Activated B cell treated with CpG ODN at 0.5 μM for 24 hours (primary cell): ENCODE data around the gene SHROOM2. TPM values are rescaled to one million over a fixed set of nuclear protein-coding genes. Genes with fewer than 3 reads are reported as not detected.

Experiments used
- ATAC-seq: fragments of 200-7000 bp; cut with Tn5 transposase; one replicate; pipeline ENCODE4 v1.10.0; 2021; ENCODE audit warnings: low read depth, mild to moderate bottlenecking, moderate library complexity
- CTCF ChIA-PET: fragments of 350-600 bp; sonication (Branson Sonifier 250); formaldehyde crosslinking; loops from one replicate; lab custom pipeline; 2021; ENCODE audit warnings: antibody characterized with exemption; lab: Charles Lee
- POLR2A ChIA-PET: fragments of 350-600 bp; sonication (Branson Sonifier 250); formaldehyde crosslinking; loops from one replicate; lab custom pipeline; 2021; ENCODE audit warnings: antibody characterized with exemption; lab: Charles Lee
- DNase-seq: peaks from one replicate; pipeline ENCODE4 v3.0.0; 2022
- H3K27ac Mint-ChIP-seq: one replicate; pipeline ENCODE4 v1.8.0; 2020; ENCODE audit warnings: mixed read lengths
- H3K27me3 Mint-ChIP-seq: one replicate; pipeline ENCODE4 v1.8.0; 2021; ENCODE audit warnings: mixed read lengths
- H3K36me3 Mint-ChIP-seq: one replicate; pipeline ENCODE4 v1.8.0; 2021; ENCODE audit warnings: low read depth, mixed read lengths
- H3K4me1 Mint-ChIP-seq: one replicate; pipeline ENCODE4 v1.8.0; 2021; ENCODE audit warnings: mixed read lengths
- H3K4me3 Mint-ChIP-seq: one replicate; pipeline ENCODE4 v1.8.0; 2020; ENCODE audit warnings: mild to moderate bottlenecking, mixed read lengths
- H3K9me3 Mint-ChIP-seq: one replicate; pipeline ENCODE4 v1.8.0; 2020; ENCODE audit warnings: mixed read lengths
- CTCF ChIP-seq: fragments of 200-600 bp; IDR thresholded peaks from one replicate; pipeline ENCODE4 v1.8.0; 2022; ENCODE audit warnings: antibody characterized with exemption, mild to moderate bottlenecking
- intact Hi-C: fragments of 100-400 bp; cut with micrococcal nuclease; formaldehyde crosslinking; loops from one replicate; pipeline ENCODE4 v1.15.1; 2024
- total RNA-seq: library from RNA; stranded (reverse); gene quantifications from 2 replicates; pipeline ENCODE4 v1.2.3, GENCODE V29; 2022

The SHROOM2 gene
- total RNA-seq, 1 donor from 2014 or later, result not detected

- Mint-ChIP-seq H3K27me3 (peaks cover 14% of the 10 kb centered on the region), H3K27ac (no peak overlapping the region), H3K36me3 (no peaks in the 10 kb centered on the region), H3K4me1 (peaks cover 8% of the 10 kb centered on the region), H3K4me3 (no peak overlapping the region), H3K9me3 (no peaks in the 10 kb centered on the region)
- TF ChIP-seq CTCF, result no peak
- intact Hi-C loops, result no loop called here
- POLR2A ChIA-PET, result no interaction called here
- CTCF ChIA-PET, result no interaction called here
- no peak for DNase-seq
- no peak for ATAC-seq
These were observed 76.3 kb downstream of the SHROOM2 start for GRCh38 chrX:9862525-9862924.

GRCh38 chrX:9862953-9863352, 76.7 kb downstream of the SHROOM2 start:
- H3K36me3 Mint-ChIP-seq, result no peaks in the 10 kb centered on the region
- H3K4me1 Mint-ChIP-seq, result peaks cover 9% of the 10 kb centered on the region
- ChIA-PET POLR2A (no interaction called here), CTCF (no interaction called here)
- no peak overlapping the region for H3K4me3 Mint-ChIP-seq
- no peak for DNase-seq
- no peaks in the 10 kb centered on the region for H3K9me3 Mint-ChIP-seq
- intact Hi-C loops, result no loop called here
- ATAC-seq, result no peak
- H3K27me3 Mint-ChIP-seq, result peaks cover 16% of the 10 kb centered on the region
- TF ChIP-seq CTCF, result no peak
- H3K27ac Mint-ChIP-seq, result no peak overlapping the region

GRCh38 chrX:9864011-9864410, 77.8 kb downstream of the SHROOM2 start:
- H3K4me3 Mint-ChIP-seq, result no peak overlapping the region
- ChIA-PET POLR2A (no interaction called here), CTCF (no interaction called here)
- H3K36me3 Mint-ChIP-seq, result no peaks in the 10 kb centered on the region
- ATAC-seq (no peak), DNase-seq (no peak)
- H3K9me3 Mint-ChIP-seq, result no peaks in the 10 kb centered on the region
- peaks cover 9% of the 10 kb centered on the region for H3K4me1 Mint-ChIP-seq
- intact Hi-C loops, result no loop called here
- no peak overlapping the region for H3K27ac Mint-ChIP-seq
- H3K27me3 Mint-ChIP-seq, result peaks cover 16% of the 10 kb centered on the region
- no peak for TF ChIP-seq CTCF

- Mint-ChIP-seq H3K36me3 (no peaks in the 10 kb centered on the region), H3K4me1 (peaks cover 9% of the 10 kb centered on the region), H3K4me3 (no peak overlapping the region), H3K9me3 (no peaks in the 10 kb centered on the region), H3K27me3 (peaks cover 17% of the 10 kb centered on the region), H3K27ac (no peak overlapping the region)
- TF ChIP-seq CTCF, result no peak
- CTCF ChIA-PET, result no interaction called here
- POLR2A ChIA-PET, result no interaction called here
- no peak for DNase-seq
- no peak for ATAC-seq
- intact Hi-C loops, result no loop called here
These were observed 79.7 kb downstream of the SHROOM2 start for GRCh38 chrX:9865804-9866472.

DNA sequence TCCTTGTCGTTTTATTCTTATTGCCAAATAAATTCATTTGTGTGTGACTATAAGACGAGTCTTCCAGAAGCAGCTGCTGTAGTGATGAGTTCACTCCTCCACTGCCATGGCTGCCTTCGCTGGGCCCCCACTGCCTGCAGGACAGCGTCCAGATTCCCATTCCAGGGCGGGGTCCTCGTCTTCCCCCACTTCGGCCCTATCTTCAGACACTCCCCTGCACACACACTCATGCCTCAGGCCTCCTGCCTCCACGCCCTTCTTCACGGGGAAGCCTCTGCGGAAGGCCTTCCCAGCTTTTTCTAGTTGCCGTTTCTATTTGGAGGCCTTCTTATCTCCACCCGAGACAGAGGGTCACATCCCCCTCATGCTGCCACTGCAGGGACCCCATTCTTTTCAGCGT, 80.4 kb downstream of the SHROOM2 start:
- TF ChIP-seq CTCF, result no peak
- no peak for ATAC-seq
- intact Hi-C loops, result no loop called here
- Mint-ChIP-seq H3K27ac (no peak overlapping the region), H3K36me3 (no peaks in the 10 kb centered on the region), H3K4me3 (no peak overlapping the region), H3K9me3 (no peaks in the 10 kb centered on the region), H3K27me3 (peaks cover 17% of the 10 kb centered on the region), H3K4me1 (peaks cover 9% of the 10 kb centered on the region)
- ChIA-PET POLR2A (no interaction called here), CTCF (no interaction called here)
- no peak for DNase-seq
